Epithelial cell of umbilical artery (primary cell): ENCODE results near the gene TDRKH. TPM values are rescaled to one million over a fixed set of nuclear protein-coding genes. Genes with fewer than 3 reads are reported as not detected.

Experiments used
- total RNA-seq: library from RNA; depleted of rRNA; stranded (reverse); fragments of >200 nt; gene quantifications from 2 replicates; pipeline ENCODE4 v1.2.3, GENCODE V29; 2014

Gene TDRKH
- total RNA-seq, result 9.1 and 14.0 TPM in 2 replicates

GRCh38 chr1:151790071-151790939, at the start of gene TDRKH:
Gene TDRKH (minus strand): TSS chr1:151790500. CDS start chr1:151783022, 7,478 bp downstream.

DNA sequence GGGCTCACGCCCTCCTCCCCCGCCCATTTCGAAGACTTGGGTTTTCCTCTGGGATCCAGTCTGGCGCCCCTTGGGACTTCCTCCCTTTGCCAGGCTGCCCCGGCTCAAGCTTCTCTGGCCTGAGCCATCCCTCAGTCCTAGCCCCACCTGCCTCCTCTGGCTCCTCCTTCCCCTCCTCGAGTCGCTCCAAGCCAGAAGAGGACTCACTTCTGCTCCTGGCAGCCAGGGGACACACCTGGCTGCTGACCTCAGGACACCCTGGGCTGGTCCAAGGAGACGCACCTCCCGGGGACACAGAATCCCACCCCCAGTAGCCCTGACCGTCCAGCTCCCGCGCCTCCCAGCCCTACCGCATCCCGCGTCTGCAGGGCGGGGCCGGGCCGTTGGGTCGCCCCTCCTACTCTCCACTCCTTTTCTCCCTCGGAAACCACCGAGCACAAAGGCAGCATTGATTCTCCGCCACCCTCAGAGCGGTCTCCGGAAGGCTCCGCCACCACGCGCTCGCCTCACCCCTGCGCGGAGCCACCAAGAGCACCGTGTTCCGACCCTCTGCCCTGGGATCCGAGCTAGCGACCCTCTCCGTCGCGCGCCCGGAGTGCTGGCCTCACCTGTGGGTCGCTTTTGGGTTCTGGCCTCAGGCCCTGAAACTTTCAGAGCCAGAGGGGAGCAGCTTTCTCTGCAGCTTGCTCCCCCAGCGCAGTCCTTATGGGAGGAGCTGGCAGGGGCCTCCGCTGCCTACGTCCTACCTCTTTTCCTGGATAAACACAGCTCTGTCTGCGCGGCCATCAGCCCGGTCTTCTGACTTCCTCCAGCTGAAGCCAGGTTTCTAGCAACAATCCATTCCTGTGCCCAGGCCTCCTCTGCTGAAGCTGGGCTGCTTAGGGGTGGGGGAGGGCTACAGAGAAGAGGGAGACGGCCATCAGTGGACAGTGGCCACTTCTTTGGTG, 49.4 kb upstream of the TDRKH start, which contains the start of gene C2CD4D:
TSS of gene C2CD4D (minus strand) at position 364 of the 947 bp plus-strand sequence. CDS start 831 bp downstream, outside the sequence.

GRCh38 chr1:151831605-151832004, 41.3 kb upstream of the TDRKH start, which contains the start of gene RORC:
Gene RORC (minus strand): TSS chr1:151831802. CDS start chr1:151831764, 38 bp downstream.

GRCh38 chr1:151805066-151805820, 14.9 kb upstream of the TDRKH start, which contains the start of gene LINGO4:
Gene LINGO4 (minus strand): TSS chr1:151805419. CDS start chr1:151802704, 2,715 bp downstream.

DNA sequence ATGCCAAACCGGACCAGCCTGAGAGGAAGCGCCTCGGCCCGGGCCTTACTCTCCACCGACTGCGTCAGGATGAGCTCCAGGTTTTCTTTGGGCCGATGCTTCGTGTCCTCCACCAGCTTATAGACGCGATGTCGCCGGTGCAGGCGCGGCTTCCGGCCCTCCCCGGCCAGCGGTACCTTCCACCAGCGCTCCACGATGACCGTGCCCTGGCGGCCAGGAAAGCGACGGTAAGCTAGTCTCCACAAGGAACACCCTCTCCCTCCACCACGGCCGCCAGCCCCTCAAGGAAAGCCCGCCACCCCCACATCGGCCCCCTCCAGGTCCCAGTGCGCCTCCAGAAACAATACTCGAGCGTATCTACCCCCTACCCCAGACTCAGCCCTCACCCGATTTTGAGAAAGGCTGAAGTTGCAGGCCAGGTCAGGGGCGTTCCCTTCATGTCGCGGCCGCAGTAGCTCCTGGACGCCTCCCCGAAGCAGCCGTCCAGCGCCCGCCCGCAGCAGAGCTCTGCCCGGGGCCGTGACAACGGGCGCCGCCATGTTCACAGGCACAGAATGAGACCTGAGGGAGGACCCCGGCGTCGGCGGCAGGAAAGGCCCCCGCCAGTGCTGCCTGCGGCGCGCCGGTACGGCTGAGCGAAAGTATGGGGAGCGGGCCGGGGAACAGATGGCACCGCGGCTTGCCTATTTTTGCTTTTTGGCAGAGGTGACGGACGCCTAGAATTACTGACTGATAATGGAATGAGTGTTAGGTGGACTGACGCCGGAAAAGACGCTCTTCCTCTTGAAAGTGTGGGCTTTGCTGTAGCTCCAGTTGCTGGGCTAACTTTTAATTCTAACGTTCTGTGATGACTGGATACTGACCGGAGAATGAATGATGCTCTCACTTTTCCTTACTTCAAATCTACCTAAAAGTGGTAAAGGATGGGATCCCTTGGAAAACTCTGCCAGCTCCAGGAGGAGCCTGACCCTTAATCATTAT, 27.1 kb downstream of the TDRKH start, which contains the start of gene MRPL9:
TSS of gene MRPL9 (minus strand) at position 556 of the 981 bp plus-strand sequence. CDS start at position 539, 17 bp downstream.

Other genes starting within 250 kb of the TDRKH start
- gene SNX27, start 178.4 kb downstream of the TDRKH start, total RNA-seq, result 18.7 and 19.8 TPM in 2 replicates
- gene CELF3, start 73.7 kb downstream of the TDRKH start, total RNA-seq, result not detected in 2 replicates
- not detected in 2 replicates for gene RIIAD1, start 69.0 kb downstream of the TDRKH start, total RNA-seq
- 116 and 130 TPM in 2 replicates for gene MRPL9, start 27.0 kb downstream of the TDRKH start, total RNA-seq
- gene LINGO4, start 14.9 kb upstream of the TDRKH start, total RNA-seq, result not detected in 2 replicates
- gene RORC, start 41.3 kb upstream of the TDRKH start, total RNA-seq, result not detected in 2 replicates
- gene C2CD4D, start 49.3 kb upstream of the TDRKH start, total RNA-seq, result not detected in 2 replicates
- not detected in 2 replicates for gene THEM5, start 63.2 kb upstream of the TDRKH start, total RNA-seq
- gene THEM4, start 119.0 kb upstream of the TDRKH start, total RNA-seq, result 14.0 and 15.7 TPM in 2 replicates
- gene S100A10, start 203.4 kb upstream of the TDRKH start, total RNA-seq, result 109 and 122 TPM in 2 replicates
- gene S100A11, start 246.5 kb upstream of the TDRKH start, total RNA-seq, result 19.8 and 28.3 TPM in 2 replicates